ENCODE data around the gene RBM33. TPM values are rescaled to one million over a fixed set of nuclear protein-coding genes. Genes with fewer than 3 reads are reported as not detected.

Gene RBM33
- total RNA-seq, 4 donors from 2014 or later, result 27.0 to 34.5 (median 32.6) TPM

DNA sequence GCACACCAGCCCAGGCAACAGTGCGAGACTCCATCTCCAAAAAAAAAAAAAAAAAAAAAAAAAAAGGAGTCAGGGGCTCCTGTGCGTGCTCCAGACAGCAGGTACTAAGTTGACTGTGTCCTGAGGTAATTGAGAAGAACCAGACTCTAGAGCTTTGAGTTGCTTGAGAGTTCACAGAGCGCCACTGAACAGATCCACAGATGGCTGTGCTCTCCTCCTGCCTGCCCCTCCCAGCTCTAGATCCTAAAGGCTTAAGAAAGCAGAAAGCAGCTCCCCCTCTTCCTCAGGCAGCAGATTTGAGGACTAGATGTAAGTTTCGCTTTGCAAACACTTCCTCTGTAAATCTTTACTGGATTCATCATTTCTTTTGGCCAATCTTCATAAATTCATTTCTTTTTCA is 129.1 kb downstream of the RBM33 start:
- Histone ChIP-seq H3K27me3 (no peaks in the 10 kb centered on the region), H3K4me3 (no peak overlapping the region), H3K36me3 (peaks cover 64 to 99% (median 78%) of the 10 kb centered on the region in 4 donors), H3K9me3 (no peaks in the 10 kb centered on the region), H3K4me1 (peaks cover 0 to 4% (median 1%) of the 10 kb centered on the region in 4 donors), H3K27ac (replicated peaks in 1 of 4) (no peak overlapping the region)
- 87% methylated on average over 4 of the region's 4 CpGs for WGBS
- DNase-seq (ENCODE audit: extremely low spot score), result no peak
- intact Hi-C loops (cut with DNase I), result no loop called here
- no peak for TF ChIP-seq POLR2AphosphoS5 (IDR thresholded peaks at IDR 0.05)
- no peak for TF ChIP-seq POLR2A (IDR thresholded peaks at IDR 0.05; ENCODE audit: low read depth)
- no peak for TF ChIP-seq CTCF (IDR thresholded peaks at IDR 0.05)
- no peak for TF ChIP-seq EP300 (IDR thresholded peaks at IDR 0.05)

DNA sequence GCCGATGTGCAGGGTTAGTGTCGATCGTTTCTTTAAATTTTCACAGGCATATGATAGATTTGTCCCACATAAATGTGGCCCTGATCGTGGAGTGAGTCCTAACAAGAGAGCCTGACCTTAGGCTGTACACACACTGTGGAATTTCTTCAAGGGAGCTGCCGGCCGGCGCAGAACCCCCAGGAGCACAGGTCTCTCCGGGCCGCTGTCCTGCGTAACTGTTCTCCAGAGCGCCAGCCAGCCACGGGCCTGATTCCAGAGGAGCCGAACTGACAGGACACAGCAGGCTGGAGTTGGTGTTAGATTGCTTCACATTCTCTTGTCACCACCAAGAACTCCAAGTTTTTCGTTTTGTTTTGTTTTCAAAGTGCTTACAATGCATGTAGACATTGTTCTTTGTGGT is 130.5 kb downstream of the RBM33 start:
- H3K4me3 ChIP-seq, result no peak overlapping the region
- WGBS, result 93% methylated on average over 14 of the region's 14 CpGs
- no peak for DNase-seq (ENCODE audit: extremely low spot score)
- H3K4me1 ChIP-seq, result no peaks in the 10 kb centered on the region
- no peaks in the 10 kb centered on the region for H3K9me3 ChIP-seq
- intact Hi-C loops (cut with DNase I), result no loop called here
- no peak overlapping the region for H3K27ac ChIP-seq (replicated peaks in 1 of 4)
- H3K27me3 ChIP-seq, result no peaks in the 10 kb centered on the region
- H3K36me3 ChIP-seq, result peaks cover 60 to 99% (median 74%) of the 10 kb centered on the region in 4 donors
- TF ChIP-seq CTCF (IDR thresholded peaks at IDR 0.05) (no peak), EP300 (IDR thresholded peaks at IDR 0.05) (no peak), POLR2AphosphoS5 (IDR thresholded peaks at IDR 0.05) (no peak)

DNA sequence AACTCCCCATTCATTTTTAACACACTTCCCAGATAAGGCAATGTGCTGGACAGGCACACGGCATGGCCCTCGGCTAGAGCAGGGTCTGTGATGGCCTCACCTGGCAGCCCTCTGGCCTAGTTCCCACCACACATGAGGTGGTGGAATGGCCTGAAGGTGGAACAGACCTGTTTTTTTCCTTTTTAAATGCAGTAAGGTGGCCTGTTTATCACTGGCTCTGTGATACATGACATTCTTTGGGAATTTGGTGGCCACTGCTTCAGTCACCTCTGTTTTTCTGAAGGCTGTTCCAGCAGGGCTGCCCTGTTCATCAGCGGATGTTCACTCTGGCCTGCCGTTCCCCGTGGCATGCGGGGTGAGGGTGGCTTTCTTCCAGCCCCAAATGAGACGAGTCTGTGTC is 131.2 kb downstream of the RBM33 start:
- 88% methylated on average over 7 of the region's 7 CpGs for WGBS
- Histone ChIP-seq H3K27me3 (no peaks in the 10 kb centered on the region), H3K36me3 (peaks cover 57 to 99% (median 75%) of the 10 kb centered on the region in 4 donors), H3K27ac (replicated peaks in 1 of 4) (no peak overlapping the region), H3K4me3 (no peak overlapping the region), H3K9me3 (no peaks in the 10 kb centered on the region), H3K4me1 (no peaks in the 10 kb centered on the region)
- TF ChIP-seq CTCF (IDR thresholded peaks at IDR 0.05) (no peak), EP300 (IDR thresholded peaks at IDR 0.05) (no peak), POLR2A (IDR thresholded peaks at IDR 0.05; ENCODE audit: low read depth) (no peak), POLR2AphosphoS5 (IDR thresholded peaks at IDR 0.05) (no peak)
- intact Hi-C loops (cut with DNase I), result no loop called here
- no peak for DNase-seq (ENCODE audit: extremely low spot score)

DNA sequence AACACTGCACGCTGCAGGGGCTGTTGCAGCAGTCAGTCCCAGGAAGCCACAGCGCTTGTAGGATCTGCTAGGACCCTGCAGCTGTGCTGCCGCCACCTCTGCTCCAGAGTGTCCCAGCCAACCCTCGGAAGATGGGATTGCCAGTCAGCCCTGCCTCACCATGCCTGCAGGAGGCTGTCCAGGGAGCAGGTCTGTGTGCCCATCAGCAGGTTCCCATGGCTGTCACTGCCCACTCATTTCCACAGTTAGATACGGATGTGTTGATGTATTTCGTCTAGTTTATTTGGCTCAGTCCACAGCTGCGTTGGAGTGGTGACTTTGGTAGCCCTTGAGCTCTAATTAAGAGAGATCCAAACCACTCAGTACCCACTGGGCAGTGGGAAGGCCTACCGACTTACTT is 132.1 kb downstream of the RBM33 start:
- WGBS, result 88% methylated on average over 8 of the region's 8 CpGs
- TF ChIP-seq POLR2AphosphoS5 (IDR thresholded peaks at IDR 0.05) (no peak), POLR2A (IDR thresholded peaks at IDR 0.05; ENCODE audit: low read depth) (no peak), EP300 (IDR thresholded peaks at IDR 0.05) (no peak), CTCF (IDR thresholded peaks at IDR 0.05) (no peak)
- Histone ChIP-seq H3K4me3 (no peak overlapping the region), H3K27me3 (no peaks in the 10 kb centered on the region), H3K27ac (replicated peaks in 1 of 4) (no peak overlapping the region), H3K9me3 (no peaks in the 10 kb centered on the region), H3K36me3 (peaks cover 52 to 99% (median 84%) of the 10 kb centered on the region in 4 donors), H3K4me1 (no peaks in the 10 kb centered on the region)
- no peak for DNase-seq (ENCODE audit: extremely low spot score)
- intact Hi-C loops (cut with DNase I), result no loop called here

- Histone ChIP-seq H3K4me1 (no peaks in the 10 kb centered on the region), H3K36me3 (peaks cover 46 to 100% (median 82%) of the 10 kb centered on the region in 4 donors), H3K27me3 (no peaks in the 10 kb centered on the region), H3K4me3 (no peak overlapping the region), H3K9me3 (no peaks in the 10 kb centered on the region), H3K27ac (replicated peaks in 1 of 4) (no peak overlapping the region)
- DNase-seq (ENCODE audit: extremely low spot score), result no peak
- WGBS, result 89% methylated on average over 6 of the region's 6 CpGs
- TF ChIP-seq EP300 (IDR thresholded peaks at IDR 0.05), result no peak
- no peak for TF ChIP-seq CTCF (IDR thresholded peaks at IDR 0.05)
- no peak for TF ChIP-seq POLR2AphosphoS5 (IDR thresholded peaks at IDR 0.05)
- TF ChIP-seq POLR2A (IDR thresholded peaks at IDR 0.05; ENCODE audit: low read depth), result no peak
- intact Hi-C loops (cut with DNase I), result no loop called here
Measured at GRCh38 chr7:155778349-155778748, 133.9 kb downstream of the RBM33 start.

Data from esophagus muscularis mucosa (tissue), 4 donors.